Suprapubic skin (tissue), 4 donors: ENCODE results near the gene ATP8B3.

ENCODE experiments used
- EP300 ChIP-seq: sonication (generic); formaldehyde crosslinking; IDR thresholded peaks from one replicate; pipeline ENCODE4 v1.6.1; 2017; ENCODE audit warnings: antibody characterized with exemption
- POLR2A ChIP-seq, 2 donors: fragments of 450-650 bp; IDR thresholded peaks; one replicate each; pipeline ENCODE4 v1.6.1; 2017; ENCODE audit warnings: antibody characterized with exemption in 2 of 2, mild to moderate bottlenecking in 2 of 2, moderate library complexity in 2 of 2
- POLR2AphosphoS5 ChIP-seq, 3 donors: sonication (generic); formaldehyde crosslinking; IDR thresholded peaks; one replicate each; pipeline ENCODE4 v1.6.1; 2017; ENCODE audit warnings: antibody characterized with exemption in 3 of 3
- TF ChIP-seq, protein P1 (sequence below), 2 donors: fragments of 200-600 bp in 1 of 2; fragments of 450-650 bp in 1 of 2; sonication (generic) in 1 of 2; IDR thresholded peaks; one replicate each; pipeline ENCODE4 v1.5.1; 2016 to 2019; ENCODE audit warnings: antibody characterized with exemption in 2 of 2, mild to moderate bottlenecking in 1 of 2, moderate library complexity in 1 of 2

DNA sequence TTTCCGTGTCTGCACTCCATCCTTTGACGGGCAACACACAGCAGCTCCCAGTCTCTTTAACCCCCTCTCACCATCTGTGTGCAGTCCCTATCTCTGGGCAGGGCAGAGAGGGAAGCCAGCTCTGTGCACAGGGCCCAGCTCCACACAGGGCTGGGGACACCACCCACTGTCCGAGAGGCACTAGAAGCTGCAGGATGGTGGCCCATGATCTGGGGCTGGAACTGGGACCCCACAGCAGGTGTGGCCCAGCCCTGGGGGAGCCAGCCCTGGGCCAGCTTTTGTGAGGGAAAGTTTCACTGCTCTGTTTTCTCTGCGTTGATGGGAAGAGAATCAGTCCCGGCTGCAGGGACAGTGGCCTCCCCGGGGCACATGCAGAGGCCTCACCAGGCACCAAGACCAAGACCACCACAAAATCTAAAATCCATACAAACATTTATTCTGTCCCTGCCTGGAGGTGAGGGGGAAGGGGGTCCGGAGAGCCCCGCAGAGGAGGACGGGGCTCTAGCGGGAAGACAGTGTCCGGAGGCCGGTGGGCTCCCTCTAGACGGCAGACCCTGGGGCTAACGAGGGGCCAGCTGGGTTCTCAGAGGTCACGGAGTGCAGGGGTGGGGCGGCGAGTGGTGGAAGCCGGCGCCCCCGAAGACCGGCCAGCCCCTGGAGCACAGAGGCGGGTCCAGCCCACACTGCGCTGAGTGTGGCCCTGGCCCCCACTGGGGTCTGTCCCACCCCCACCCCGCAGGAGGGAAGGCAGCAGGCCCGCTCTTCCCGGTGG is 2.9 kb upstream of the ATP8B3 start:
- TF ChIP-seq, protein P1, sequence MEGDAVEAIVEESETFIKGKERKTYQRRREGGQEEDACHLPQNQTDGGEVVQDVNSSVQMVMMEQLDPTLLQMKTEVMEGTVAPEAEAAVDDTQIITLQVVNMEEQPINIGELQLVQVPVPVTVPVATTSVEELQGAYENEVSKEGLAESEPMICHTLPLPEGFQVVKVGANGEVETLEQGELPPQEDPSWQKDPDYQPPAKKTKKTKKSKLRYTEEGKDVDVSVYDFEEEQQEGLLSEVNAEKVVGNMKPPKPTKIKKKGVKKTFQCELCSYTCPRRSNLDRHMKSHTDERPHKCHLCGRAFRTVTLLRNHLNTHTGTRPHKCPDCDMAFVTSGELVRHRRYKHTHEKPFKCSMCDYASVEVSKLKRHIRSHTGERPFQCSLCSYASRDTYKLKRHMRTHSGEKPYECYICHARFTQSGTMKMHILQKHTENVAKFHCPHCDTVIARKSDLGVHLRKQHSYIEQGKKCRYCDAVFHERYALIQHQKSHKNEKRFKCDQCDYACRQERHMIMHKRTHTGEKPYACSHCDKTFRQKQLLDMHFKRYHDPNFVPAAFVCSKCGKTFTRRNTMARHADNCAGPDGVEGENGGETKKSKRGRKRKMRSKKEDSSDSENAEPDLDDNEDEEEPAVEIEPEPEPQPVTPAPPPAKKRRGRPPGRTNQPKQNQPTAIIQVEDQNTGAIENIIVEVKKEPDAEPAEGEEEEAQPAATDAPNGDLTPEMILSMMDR (IDR thresholded peaks at IDR 0.05): no peak
- TF ChIP-seq POLR2A (IDR thresholded peaks at IDR 0.05) (no peak), POLR2AphosphoS5 (IDR thresholded peaks at IDR 0.05) (no peak), EP300 (no peak)
